H1 (cell line): Measurements from ENCODE around the gene OR2L13. TPM values are rescaled to one million over a fixed set of nuclear protein-coding genes. Genes with fewer than 3 reads are reported as not detected.

Experiments used
- CTCF ChIA-PET: fragments of 300-600 bp; sonication (Branson Sonifier 250); formaldehyde crosslinking; loops from one replicate; lab custom pipeline; 2021; ENCODE audit not compliant: partially characterized antibody; lab: Charles Lee
- POLR2A ChIA-PET: fragments of 300-600 bp; sonication (Branson Sonifier 250); formaldehyde crosslinking; loops from one replicate; lab custom pipeline; 2021; ENCODE audit warnings: inconsistent platforms; ENCODE audit not compliant: partially characterized antibody; lab: Charles Lee
- DNase-seq, 2 experiments: peaks; one replicate each; pipeline versions ENCODE4 v3.0.0 to v3.0.0-alpha.2; 2010 to 2022; ENCODE audit warnings: low spot score in 2 of 2, low read depth in 1 of 2, mixed read lengths in 1 of 2
- FAIRE-seq: peaks from 2 replicates; lab custom pipeline; 2011; peaks lifted over from hg19 to GRCh38; lab: Jason Lieb, UNC
- H2AFZ ChIP-seq: 2 replicates; pipeline ENCODE4 v1.8.1; 2012; ENCODE audit warnings: low read length, inconsistent platforms
- H2AK5ac ChIP-seq: 2 replicates; pipeline ENCODE4 v1.6.1; 2013; ENCODE audit warnings: low read depth, low read length
- H2BK120ac ChIP-seq: replicated peaks from 2 replicates; pipeline ENCODE3; 2013; ENCODE audit warnings: low read depth, low read length, inconsistent platforms
- H2BK12ac ChIP-seq: 2 replicates; pipeline ENCODE4 v1.6.1; 2013; ENCODE audit warnings: low read depth, low read length
- H2BK15ac ChIP-seq: 2 replicates; pipeline ENCODE4 v1.6.1; 2013; ENCODE audit warnings: low read length
- H2BK20ac ChIP-seq: 2 replicates; pipeline ENCODE4 v1.6.1; 2013; ENCODE audit warnings: low read length
- H2BK5ac ChIP-seq: 2 replicates; pipeline ENCODE4 v1.6.1; 2013; ENCODE audit warnings: low read depth, low read length
- H3K14ac ChIP-seq: 2 replicates; pipeline ENCODE4 v1.6.1; 2013; ENCODE audit warnings: inconsistent platforms; ENCODE audit not compliant: insufficient read length
- H3K18ac ChIP-seq: 2 replicates; pipeline ENCODE4 v1.6.1; 2013; ENCODE audit warnings: low read length; ENCODE audit errors: extremely low read depth
- H3K23ac ChIP-seq: 2 replicates; pipeline ENCODE4 v1.6.1; 2013; ENCODE audit warnings: inconsistent platforms; ENCODE audit not compliant: insufficient read length
- H3K23me2 ChIP-seq: 2 replicates; pipeline ENCODE4 v1.6.1; 2013; ENCODE audit warnings: low read depth, low read length
- H3K27ac ChIP-seq: 2 replicates; pipeline ENCODE4 v1.6.1; 2011; ENCODE audit warnings: low read depth, low read length, inconsistent platforms
- H3K27me3 ChIP-seq, 4 experiments: replicated peaks in 1 of 4; 1 replicate in 1 of 4; 2 replicates in 3 of 4; pipeline versions ENCODE4 v1.6.1 to v1.8.1; 2011 to 2013; ENCODE audit warnings: low read length in 3 of 4, mild to moderate bottlenecking in 3 of 4, inconsistent platforms in 2 of 4, mixed read lengths in 2 of 4, moderate library complexity in 1 of 4; ENCODE audit not compliant: control insufficient read depth in 3 of 4, insufficient read depth in 3 of 4; ENCODE audit errors: extremely low read depth in 1 of 4
- H3K36me3 ChIP-seq, 4 experiments: 2 replicates each; pipeline versions ENCODE4 v1.6.1 to v1.8.1; 2011 to 2013; ENCODE audit warnings: mild to moderate bottlenecking in 4 of 4, low read length in 3 of 4, moderate library complexity in 2 of 4, control low read depth in 1 of 4, inconsistent platforms in 1 of 4; ENCODE audit not compliant: insufficient read depth in 4 of 4, control insufficient read depth in 2 of 4
- H3K4ac ChIP-seq: replicated peaks from 2 replicates; pipeline ENCODE3; 2013; ENCODE audit warnings: low read length, low read depth, mixed read lengths, inconsistent platforms; ENCODE audit not compliant: insufficient read length
- H3K4me1 ChIP-seq, 4 experiments: replicated peaks in 1 of 4; 1 replicate in 1 of 4; 2 replicates in 3 of 4; pipeline versions ENCODE4 v1.6.1 to v1.8.1; 2011 to 2013; ENCODE audit warnings: low read length in 3 of 4, inconsistent platforms in 2 of 4, mixed read lengths in 1 of 4; ENCODE audit not compliant: insufficient read depth in 4 of 4, control insufficient read depth in 3 of 4
- H3K4me2 ChIP-seq, 2 experiments: 2 replicates each; pipeline versions ENCODE4 v1.6.1 to v1.8.1; 2011 to 2013; ENCODE audit warnings: low read depth in 2 of 2, low read length in 2 of 2, control low read depth in 1 of 2, inconsistent platforms in 1 of 2, mild to moderate bottlenecking in 1 of 2; ENCODE audit not compliant: insufficient read depth in 1 of 2
- H3K4me3 ChIP-seq, 4 experiments: fragments of 200-600, 300-600 bp in 1 of 4; sonication (generic), shearing (Covaris generic), sonication (Bioruptor Twin) in 1 of 4; 2 replicates each; pipeline versions ENCODE4 v1.5.1 to v1.8.1; 2011 to 2016; ENCODE audit warnings: low read length in 4 of 4, low read depth in 3 of 4, control low read depth in 2 of 4, inconsistent platforms in 2 of 4, mild to moderate bottlenecking in 2 of 4, mixed read lengths in 1 of 4, moderate library complexity in 1 of 4; ENCODE audit not compliant: insufficient read depth in 2 of 4; ENCODE audit errors: extremely low read depth in 1 of 4
- H3K56ac ChIP-seq: replicated peaks from 2 replicates; pipeline ENCODE3; 2013; ENCODE audit warnings: low read depth, mild to moderate bottlenecking, mixed read lengths, low read length, inconsistent platforms; ENCODE audit not compliant: insufficient read length
- H3K79me1 ChIP-seq: 2 replicates; pipeline ENCODE4 v1.6.1; 2013; ENCODE audit warnings: low read depth, low read length, control low read depth
- H3K79me2 ChIP-seq, 2 experiments: 2 replicates each; pipeline versions ENCODE4 v1.6.1 to v1.8.1; 2012 to 2013; ENCODE audit warnings: low read length in 2 of 2, mild to moderate bottlenecking in 2 of 2, inconsistent platforms in 1 of 2; ENCODE audit not compliant: insufficient read depth in 2 of 2, control insufficient read depth in 1 of 2
- H3K9ac ChIP-seq, 4 experiments: replicated peaks in 1 of 4; 1 replicate in 1 of 4; 2 replicates in 3 of 4; pipeline versions ENCODE4 v1.6.1 to v1.8.1; 2011 to 2013; ENCODE audit warnings: low read depth in 3 of 4, low read length in 3 of 4, control low read depth in 2 of 4, mild to moderate bottlenecking in 2 of 4, moderate library complexity in 2 of 4, inconsistent platforms in 1 of 4; ENCODE audit errors: extremely low read depth in 1 of 4
- H3K9me3 ChIP-seq, 2 experiments: 2 replicates each; pipeline versions ENCODE4 v1.6.1 to v1.8.1; 2012 to 2013; ENCODE audit warnings: mild to moderate bottlenecking in 2 of 2, moderate library complexity in 2 of 2, control low read depth in 1 of 2, inconsistent platforms in 1 of 2, low read depth in 1 of 2, low read length in 1 of 2, mixed read lengths in 1 of 2; ENCODE audit not compliant: insufficient read depth in 2 of 2
- H4K20me1 ChIP-seq, 2 experiments: replicated peaks in 1 of 2; 2 replicates each; pipeline versions ENCODE3 to v1.8.1; 2011 to 2013; ENCODE audit warnings: inconsistent platforms in 2 of 2, low read length in 2 of 2, mild to moderate bottlenecking in 1 of 2; ENCODE audit not compliant: insufficient read depth in 2 of 2, control insufficient read depth in 1 of 2
- H4K5ac ChIP-seq: 2 replicates; pipeline ENCODE4 v1.6.1; 2013; ENCODE audit warnings: low read length, low read depth, mixed read lengths, inconsistent platforms; ENCODE audit not compliant: insufficient read length
- H4K8ac ChIP-seq: 2 replicates; pipeline ENCODE4 v1.8.0; 2013; ENCODE audit warnings: mild to moderate bottlenecking, moderate library complexity, low read length, inconsistent platforms; ENCODE audit not compliant: insufficient read depth; ENCODE audit errors: extremely low read depth
- H4K91ac ChIP-seq: replicated peaks from 2 replicates; pipeline ENCODE3; 2013; ENCODE audit warnings: low read length, mixed read lengths, inconsistent platforms; ENCODE audit not compliant: insufficient read length
- MAFK ChIP-seq: IDR thresholded peaks from 2 replicates; pipeline ENCODE4 v1.6.1; 2012; ENCODE audit warnings: low read depth, mild to moderate bottlenecking, improper control_type of control experiment, low read length
- SP1 ChIP-seq: IDR thresholded peaks from 2 replicates; pipeline ENCODE4 v1.6.1; 2011; ENCODE audit warnings: low read depth, low read length
- ZNF274 ChIP-seq: IDR thresholded peaks from 2 replicates; pipeline ENCODE4 v1.7.0; 2012; ENCODE audit warnings: low read length, borderline replicate concordance; ENCODE audit errors: extremely low read depth
- WGBS, 2 experiments: shearing (Covaris generic) in 1 of 2; methylation state at CpG; one replicate each; pipeline versions ENCODE4 v1.1.6 to v1.1.7; 2013 to 2015; ENCODE audit warnings: low lambda C conversion rate in 2 of 2, mixed read lengths in 2 of 2, inconsistent platforms in 1 of 2, low coverage in 1 of 2, missing lambda C conversion rate in 1 of 2; ENCODE audit not compliant: insufficient replicate concordance in 2 of 2, insufficient coverage in 1 of 2, insufficient read length in 1 of 2; ENCODE audit errors: extremely low coverage in 1 of 2, missing lambda C conversion rate in 1 of 2; 5-methylcytosine and 5-hydroxymethylcytosine counted together
- polyA plus RNA-seq, 7 experiments: library from polyadenylated mRNA; depleted of rRNA in 3 of 7; stranded (reverse) in 5 of 7; unstranded in 2 of 7; fragments of >200 nt in 5 of 7; fragments of 200-250 nt in 2 of 7; gene quantifications; 1 replicate in 5 of 7; 2 replicates in 1 of 7; 4 replicates in 1 of 7; pipeline versions ENCODE4 v1.2.1 to v1.2.3, GENCODE V29; 2011 to 2013; ENCODE audit warnings: missing spikeins in 2 of 7, mixed read lengths in 2 of 7
- total RNA-seq: library from RNA; stranded (reverse); fragmentation: NEBNext Ultra II Directional; extraction: Animal tissue kit (Norgen Biotek cat#: 25700); gene quantifications from 2 replicates; pipeline ENCODE4 v1.2.1, GENCODE V29; 2021

OR2L13 gene
- total and polyA plus RNA-seq, 2 of the 8 experiments (the other 6 are each of a cell fraction or from before 2014, with no cell fraction given), result not detected

- no peak for TF ChIP-seq SP1
Observed at GRCh38 chr1:248065071-248065470, 29.9 kb upstream of the OR2L13 start (continued).

DNA sequence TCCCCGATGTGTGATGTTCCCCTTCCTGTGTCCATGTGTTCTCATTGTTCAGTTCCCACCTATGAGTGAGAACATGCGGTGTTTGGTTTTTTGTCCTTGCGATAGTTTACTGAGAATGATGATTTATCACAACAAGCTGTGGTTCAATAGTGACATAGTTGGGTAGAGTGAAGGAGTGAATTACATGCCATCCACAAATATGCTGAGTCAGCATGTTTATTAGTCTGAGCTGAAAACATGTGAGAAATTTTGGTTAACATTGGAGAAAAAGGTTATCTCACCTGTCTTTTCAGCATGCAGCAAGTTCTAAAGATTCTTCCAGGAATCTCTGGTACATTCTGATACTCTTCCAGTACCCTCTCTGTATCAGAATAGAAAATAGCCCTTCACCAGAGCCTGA is 29.4 kb upstream of the OR2L13 start:
- WGBS, 2 experiments, result 89% methylated on average over 2 of the region's 3 CpGs; no CpG with 5 or more reads in 1 of the 2 experiments
- Histone ChIP-seq H3K23me2 (no peaks in the 10 kb centered on the region), H4K5ac (no peak overlapping the region), H3K36me3 (no peaks in the 10 kb centered on the region), H4K91ac (no peak overlapping the region), H2BK15ac (no peak overlapping the region), H3K9me3 (peaks cover 42 to 44% of the 10 kb centered on the region in 2 experiments), H2BK12ac (no peak overlapping the region), H4K20me1 (no peaks in the 10 kb centered on the region), H3K4ac (no peak overlapping the region), H2BK5ac (no peak overlapping the region), H3K23ac (no peak overlapping the region), H3K27ac (no peak overlapping the region), H2AK5ac (no peak overlapping the region), H2AFZ (no peak overlapping the region), H3K4me3 (no peak overlapping the region), H3K14ac (no peak overlapping the region), H3K4me1 (no peaks in the 10 kb centered on the region), H3K9ac (no peak overlapping the region), H3K4me2 (no peak overlapping the region), H3K56ac (no peak overlapping the region), H2BK20ac (no peak overlapping the region), H3K79me2 (no peaks in the 10 kb centered on the region), H3K79me1 (no peaks in the 10 kb centered on the region), H3K18ac (no peak overlapping the region), H3K27me3 (no peaks in the 10 kb centered on the region), H2BK120ac (no peak overlapping the region), H4K8ac (no peak overlapping the region)
- DNase-seq, result no peak
- no peak for TF ChIP-seq ZNF274
- TF ChIP-seq MAFK, result peak; percentile 99
- CTCF ChIA-PET, result no interaction called here
- no peak for FAIRE-seq
- POLR2A ChIA-PET, result no interaction called here
